ENCODE data around the gene TBC1D22A.

The TBC1D22A gene

GRCh38 chr22:47175151-47176025, 412.9 kb downstream of the TBC1D22A start:
- no peaks in the 10 kb centered on the region for H3K27me3 ChIP-seq (ENCODE audit: insufficient read depth, low read depth)
- H3K4me3 ChIP-seq (IDR thresholded peaks at IDR 0.05; ENCODE audit: insufficient read depth, low read depth, low read length), result no peak overlapping the region
- TF ChIP-seq, protein P1, sequence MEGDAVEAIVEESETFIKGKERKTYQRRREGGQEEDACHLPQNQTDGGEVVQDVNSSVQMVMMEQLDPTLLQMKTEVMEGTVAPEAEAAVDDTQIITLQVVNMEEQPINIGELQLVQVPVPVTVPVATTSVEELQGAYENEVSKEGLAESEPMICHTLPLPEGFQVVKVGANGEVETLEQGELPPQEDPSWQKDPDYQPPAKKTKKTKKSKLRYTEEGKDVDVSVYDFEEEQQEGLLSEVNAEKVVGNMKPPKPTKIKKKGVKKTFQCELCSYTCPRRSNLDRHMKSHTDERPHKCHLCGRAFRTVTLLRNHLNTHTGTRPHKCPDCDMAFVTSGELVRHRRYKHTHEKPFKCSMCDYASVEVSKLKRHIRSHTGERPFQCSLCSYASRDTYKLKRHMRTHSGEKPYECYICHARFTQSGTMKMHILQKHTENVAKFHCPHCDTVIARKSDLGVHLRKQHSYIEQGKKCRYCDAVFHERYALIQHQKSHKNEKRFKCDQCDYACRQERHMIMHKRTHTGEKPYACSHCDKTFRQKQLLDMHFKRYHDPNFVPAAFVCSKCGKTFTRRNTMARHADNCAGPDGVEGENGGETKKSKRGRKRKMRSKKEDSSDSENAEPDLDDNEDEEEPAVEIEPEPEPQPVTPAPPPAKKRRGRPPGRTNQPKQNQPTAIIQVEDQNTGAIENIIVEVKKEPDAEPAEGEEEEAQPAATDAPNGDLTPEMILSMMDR (conservative IDR thresholded peaks at IDR 0.05; ENCODE audit: low read depth, low read length), result no peak
- H3K9ac ChIP-seq, result no peak overlapping the region
- H3K79me2 ChIP-seq (ENCODE audit: insufficient read depth, low read depth), result no peaks in the 10 kb centered on the region
- no peaks in the 10 kb centered on the region for H3K4me1 ChIP-seq (ENCODE audit: low read depth, poor library complexity, severe bottlenecking)
- no peak overlapping the region for H2AFZ ChIP-seq (ENCODE audit: low read depth)
- no peaks in the 10 kb centered on the region for H3K36me3 ChIP-seq (ENCODE audit: insufficient read depth)
- no peaks in the 10 kb centered on the region for H4K20me1 ChIP-seq (ENCODE audit: insufficient read depth)
- H3K27ac ChIP-seq, result no peak overlapping the region
- no peak overlapping the region for H3K4me2 ChIP-seq

DNA sequence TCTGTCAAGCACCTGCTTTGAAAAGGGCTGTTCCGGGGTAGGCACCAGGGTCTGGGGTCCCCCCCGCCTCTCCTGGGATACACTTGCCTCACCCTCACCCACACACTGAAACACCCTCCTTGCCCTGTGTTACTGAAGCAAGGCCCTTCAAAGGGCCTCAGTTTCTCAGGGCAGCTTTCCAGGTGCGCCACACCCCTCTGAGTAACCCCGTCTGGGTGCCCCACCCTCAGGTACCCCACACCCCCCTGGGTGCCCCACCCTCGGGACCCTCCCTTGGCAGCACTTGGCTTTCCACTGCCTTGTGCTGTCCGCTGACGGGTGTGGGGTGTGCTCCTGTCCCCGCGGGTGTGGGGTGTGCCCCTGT, 413.6 kb downstream of the TBC1D22A start:
- H3K4me3 ChIP-seq (IDR thresholded peaks at IDR 0.05; ENCODE audit: insufficient read depth, low read depth, low read length), result no peak overlapping the region
- H4K20me1 ChIP-seq (ENCODE audit: insufficient read depth), result no peaks in the 10 kb centered on the region
- no peaks in the 10 kb centered on the region for H3K36me3 ChIP-seq (ENCODE audit: insufficient read depth)
- no peak overlapping the region for H3K27ac ChIP-seq
- H3K9ac ChIP-seq, result no peak overlapping the region
- H3K4me1 ChIP-seq (ENCODE audit: low read depth, poor library complexity, severe bottlenecking), result no peaks in the 10 kb centered on the region
- H2AFZ ChIP-seq (ENCODE audit: low read depth), result no peak overlapping the region
- H3K79me2 ChIP-seq (ENCODE audit: insufficient read depth, low read depth), result no peaks in the 10 kb centered on the region
- TF ChIP-seq, protein P1 (conservative IDR thresholded peaks at IDR 0.05; ENCODE audit: low read depth, low read length), result no peak
- no peaks in the 10 kb centered on the region for H3K27me3 ChIP-seq (ENCODE audit: insufficient read depth, low read depth)
- no peak overlapping the region for H3K4me2 ChIP-seq

DNA sequence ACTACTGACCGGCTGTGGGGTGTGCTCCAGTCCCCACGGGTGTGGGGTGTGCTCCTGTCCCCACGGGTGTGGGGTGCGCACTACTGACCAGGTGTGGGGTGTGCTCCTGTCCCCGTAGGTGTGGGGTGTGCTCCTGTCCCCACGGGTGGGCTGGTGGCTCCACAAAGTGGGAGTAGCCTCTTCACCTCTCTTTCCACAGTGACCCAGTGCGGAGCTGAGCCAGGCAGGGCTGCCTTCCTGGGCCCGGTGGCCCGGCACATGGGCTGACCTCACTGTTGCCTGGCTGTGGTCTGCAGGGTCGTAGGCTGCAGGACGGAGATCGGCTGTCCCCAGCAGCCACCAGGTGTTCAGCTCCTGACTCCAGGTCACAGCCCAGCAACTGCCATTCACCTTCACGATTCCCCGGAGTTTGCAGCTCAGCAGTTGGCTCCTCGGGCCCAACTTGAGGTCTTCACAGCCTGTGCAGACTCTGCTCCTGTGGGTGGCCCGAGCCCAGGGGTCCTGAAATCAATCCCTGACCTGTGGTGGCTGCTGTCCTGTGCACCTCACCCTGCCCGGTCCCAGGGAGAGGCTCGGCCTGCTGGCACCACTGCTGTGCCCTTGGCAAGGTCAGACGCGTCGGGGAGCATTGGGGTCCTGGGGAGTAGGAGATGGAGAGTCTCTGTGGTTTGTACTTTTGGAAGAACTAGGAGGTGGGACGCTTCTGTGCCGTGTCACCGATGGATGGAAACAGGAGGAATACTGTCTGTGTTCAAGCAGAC, 414.3 kb downstream of the TBC1D22A start:
- Histone ChIP-seq H3K4me2 (no peak overlapping the region), H3K27ac (no peak overlapping the region), H3K4me3 (IDR thresholded peaks at IDR 0.05; ENCODE audit: insufficient read depth, low read depth, low read length) (no peak overlapping the region), H3K9ac (no peak overlapping the region), H4K20me1 (ENCODE audit: insufficient read depth) (no peaks in the 10 kb centered on the region), H3K27me3 (ENCODE audit: insufficient read depth, low read depth) (no peaks in the 10 kb centered on the region), H2AFZ (ENCODE audit: low read depth) (no peak overlapping the region), H3K79me2 (ENCODE audit: insufficient read depth, low read depth) (no peaks in the 10 kb centered on the region), H3K36me3 (ENCODE audit: insufficient read depth) (no peaks in the 10 kb centered on the region), H3K4me1 (ENCODE audit: low read depth, poor library complexity, severe bottlenecking) (no peaks in the 10 kb centered on the region)
- TF ChIP-seq, protein P1 (conservative IDR thresholded peaks at IDR 0.05; ENCODE audit: low read depth, low read length), result no peak

DNA sequence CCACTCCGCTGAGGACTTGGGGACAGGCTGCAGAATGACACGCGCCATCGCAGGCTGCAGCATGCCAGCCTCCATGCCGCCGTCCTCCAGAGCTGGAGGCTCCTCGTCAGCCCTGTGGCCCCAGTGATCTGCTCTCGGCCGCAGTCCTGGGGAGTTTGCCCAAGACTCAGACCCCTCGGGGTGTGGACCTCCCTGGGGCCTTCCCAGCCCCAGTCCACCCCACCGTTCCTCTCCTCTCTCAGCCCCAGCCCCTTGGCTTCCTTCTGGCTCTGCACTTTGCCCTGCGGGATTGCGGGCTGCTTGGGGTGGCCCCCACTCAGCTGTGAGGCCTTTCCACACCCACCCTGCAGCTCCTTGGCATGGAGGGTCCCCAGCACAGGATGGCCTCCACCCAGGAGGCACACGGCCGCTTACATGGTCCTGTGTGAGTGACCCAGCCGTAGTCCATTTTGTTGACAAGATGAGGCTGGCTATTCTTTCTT, 414.9 kb downstream of the TBC1D22A start:
- H3K36me3 ChIP-seq (ENCODE audit: insufficient read depth), result no peaks in the 10 kb centered on the region
- TF ChIP-seq, protein P1 (conservative IDR thresholded peaks at IDR 0.05; ENCODE audit: low read depth, low read length), result no peak
- no peak overlapping the region for H3K4me2 ChIP-seq
- H3K27ac ChIP-seq, result no peak overlapping the region
- no peaks in the 10 kb centered on the region for H4K20me1 ChIP-seq (ENCODE audit: insufficient read depth)
- no peaks in the 10 kb centered on the region for H3K79me2 ChIP-seq (ENCODE audit: insufficient read depth, low read depth)
- no peaks in the 10 kb centered on the region for H3K4me1 ChIP-seq (ENCODE audit: low read depth, poor library complexity, severe bottlenecking)
- no peak overlapping the region for H2AFZ ChIP-seq (ENCODE audit: low read depth)
- no peaks in the 10 kb centered on the region for H3K27me3 ChIP-seq (ENCODE audit: insufficient read depth, low read depth)
- H3K9ac ChIP-seq, result no peak overlapping the region
- no peak overlapping the region for H3K4me3 ChIP-seq (IDR thresholded peaks at IDR 0.05; ENCODE audit: insufficient read depth, low read depth, low read length)
